DOHH2 (cell line): ENCODE measurements around the gene LRGUK.

ENCODE experiments used
- H3F3A ChIP-seq: fragments of 200-600 bp; sonication (generic), shearing (Covaris generic); 2 replicates; pipeline ENCODE4 v1.6.0; 2016; ENCODE audit warnings: antibody characterized with exemption, mild to moderate bottlenecking; ENCODE audit not compliant: control insufficient read depth, insufficient read depth
- H3K27ac ChIP-seq: fragments of 200-600 bp; sonication (generic); 2 replicates; pipeline ENCODE4 v1.5.1; 2014; ENCODE audit warnings: low read depth, mild to moderate bottlenecking, low read length, moderate library complexity
- H3K27me3 ChIP-seq: fragments of 200-600 bp; sonication (generic); 2 replicates; pipeline ENCODE4 v1.6.1; 2014; ENCODE audit warnings: mild to moderate bottlenecking, low read length, mixed read lengths; ENCODE audit not compliant: control insufficient read depth
- H3K36me3 ChIP-seq: fragments of 200-600 bp; sonication (generic); 2 replicates; pipeline ENCODE4 v1.6.1; 2014; ENCODE audit warnings: mild to moderate bottlenecking, low read length, moderate library complexity, mixed read lengths; ENCODE audit not compliant: control insufficient read depth
- H3K4me1 ChIP-seq: fragments of 200-600 bp; sonication (generic); 2 replicates; pipeline ENCODE4 v1.6.1; 2014; ENCODE audit warnings: mild to moderate bottlenecking, low read length, mixed read lengths; ENCODE audit not compliant: control insufficient read depth
- H3K4me2 ChIP-seq: fragments of 200-600 bp; sonication (generic); 2 replicates; pipeline ENCODE4 v1.6.0; 2014; ENCODE audit warnings: mild to moderate bottlenecking, low read length, moderate library complexity
- H3K4me3 ChIP-seq: fragments of 200-600 bp; sonication (generic); 2 replicates; pipeline ENCODE4 v1.5.1; 2014; ENCODE audit warnings: mild to moderate bottlenecking, low read length, mixed read lengths
- H3K79me2 ChIP-seq: fragments of 200-600 bp; sonication (generic); 2 replicates; pipeline ENCODE4 v1.6.1; 2014; ENCODE audit warnings: mild to moderate bottlenecking, low read length, mixed read lengths; ENCODE audit not compliant: control insufficient read depth
- H3K9me2 ChIP-seq: fragments of 200-600 bp; sonication (generic); replicated peaks from 2 replicates; pipeline ENCODE4 v1.6.1; 2014; ENCODE audit warnings: mild to moderate bottlenecking, low read length, mixed read lengths; ENCODE audit not compliant: control insufficient read depth
- H3K9me3 ChIP-seq: fragments of 200-600 bp; sonication (generic); 2 replicates; pipeline ENCODE4 v1.6.1; 2014; ENCODE audit warnings: antibody characterized with exemption, low read length, mixed read lengths; ENCODE audit not compliant: control insufficient read depth, insufficient read depth
- H4K20me1 ChIP-seq: fragments of 200-600 bp; sonication (generic); 2 replicates; pipeline ENCODE4 v1.6.0; 2014; ENCODE audit warnings: low read depth, mild to moderate bottlenecking, antibody characterized with exemption, low read length, moderate library complexity; ENCODE audit not compliant: control insufficient read depth, insufficient read depth
- EZH2phosphoT487 ChIP-seq: fragments of 200-600 bp; sonication (generic); IDR thresholded peaks from 2 replicates; pipeline ENCODE4 v1.6.1; 2017; ENCODE audit warnings: borderline replicate concordance, mild to moderate bottlenecking, antibody characterized with exemption, low read length, moderate library complexity, mixed read lengths
- TF ChIP-seq, protein P1 (sequence below): fragments of 200-600 bp; sonication (generic); IDR thresholded peaks from one replicate; pipeline ENCODE4 v1.5.1; 2014; ENCODE audit warnings: antibody characterized with exemption, mild to moderate bottlenecking, low read depth, low read length; ENCODE audit not compliant: poor library complexity, severe bottlenecking

LRGUK gene

DNA sequence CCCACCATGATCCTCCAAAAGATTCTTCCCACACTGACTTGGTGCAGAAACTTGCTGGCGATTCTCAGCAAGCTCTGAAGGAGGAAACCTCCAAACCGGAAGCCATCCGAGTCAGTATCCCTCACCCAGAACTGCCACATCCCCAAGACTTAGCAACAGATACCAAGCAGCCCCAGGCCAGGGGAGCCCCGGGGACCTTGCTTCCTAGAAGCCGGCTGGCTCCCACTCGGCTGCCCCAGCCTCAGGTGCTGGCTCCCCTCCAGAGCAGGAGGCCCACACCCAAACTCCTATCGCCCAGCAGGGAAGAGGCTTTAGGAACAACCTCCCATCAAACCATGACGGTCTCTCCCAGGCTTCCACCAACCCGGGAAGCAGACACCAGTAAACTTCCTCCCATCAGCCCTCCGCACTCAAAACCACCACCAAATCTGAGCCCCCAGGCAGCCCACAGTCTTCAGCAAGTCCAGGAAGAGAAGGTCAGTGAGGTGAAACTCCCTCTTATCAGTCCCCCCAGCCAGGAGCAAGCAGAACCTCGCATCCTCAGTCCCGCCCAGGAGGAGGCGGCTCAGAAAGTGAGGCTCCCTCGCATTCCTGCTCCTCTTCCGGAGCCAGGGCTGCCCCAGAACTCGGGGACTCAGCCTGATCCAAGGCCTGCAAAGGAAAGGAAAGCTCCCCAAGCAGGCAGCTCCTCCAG, 82.3 kb downstream of the LRGUK start:
- Histone ChIP-seq H3K9me2 (no peaks in the 10 kb centered on the region), H3K4me2 (no peak overlapping the region), H3K4me1 (no peaks in the 10 kb centered on the region), H3K27ac (no peak overlapping the region), H3K9me3 (no peaks in the 10 kb centered on the region), H3F3A (no peaks in the 10 kb centered on the region), H3K4me3 (no peak overlapping the region), H3K36me3 (no peaks in the 10 kb centered on the region), H3K79me2 (no peaks in the 10 kb centered on the region), H3K27me3 (0 out of 2 replicates have a peak, but pooled peaks cover 2% of the 10 kb centered on the region), H4K20me1 (no peaks in the 10 kb centered on the region)
- no peak for TF ChIP-seq EZH2phosphoT487
- TF ChIP-seq, protein P1, sequence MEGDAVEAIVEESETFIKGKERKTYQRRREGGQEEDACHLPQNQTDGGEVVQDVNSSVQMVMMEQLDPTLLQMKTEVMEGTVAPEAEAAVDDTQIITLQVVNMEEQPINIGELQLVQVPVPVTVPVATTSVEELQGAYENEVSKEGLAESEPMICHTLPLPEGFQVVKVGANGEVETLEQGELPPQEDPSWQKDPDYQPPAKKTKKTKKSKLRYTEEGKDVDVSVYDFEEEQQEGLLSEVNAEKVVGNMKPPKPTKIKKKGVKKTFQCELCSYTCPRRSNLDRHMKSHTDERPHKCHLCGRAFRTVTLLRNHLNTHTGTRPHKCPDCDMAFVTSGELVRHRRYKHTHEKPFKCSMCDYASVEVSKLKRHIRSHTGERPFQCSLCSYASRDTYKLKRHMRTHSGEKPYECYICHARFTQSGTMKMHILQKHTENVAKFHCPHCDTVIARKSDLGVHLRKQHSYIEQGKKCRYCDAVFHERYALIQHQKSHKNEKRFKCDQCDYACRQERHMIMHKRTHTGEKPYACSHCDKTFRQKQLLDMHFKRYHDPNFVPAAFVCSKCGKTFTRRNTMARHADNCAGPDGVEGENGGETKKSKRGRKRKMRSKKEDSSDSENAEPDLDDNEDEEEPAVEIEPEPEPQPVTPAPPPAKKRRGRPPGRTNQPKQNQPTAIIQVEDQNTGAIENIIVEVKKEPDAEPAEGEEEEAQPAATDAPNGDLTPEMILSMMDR: no peak

DNA sequence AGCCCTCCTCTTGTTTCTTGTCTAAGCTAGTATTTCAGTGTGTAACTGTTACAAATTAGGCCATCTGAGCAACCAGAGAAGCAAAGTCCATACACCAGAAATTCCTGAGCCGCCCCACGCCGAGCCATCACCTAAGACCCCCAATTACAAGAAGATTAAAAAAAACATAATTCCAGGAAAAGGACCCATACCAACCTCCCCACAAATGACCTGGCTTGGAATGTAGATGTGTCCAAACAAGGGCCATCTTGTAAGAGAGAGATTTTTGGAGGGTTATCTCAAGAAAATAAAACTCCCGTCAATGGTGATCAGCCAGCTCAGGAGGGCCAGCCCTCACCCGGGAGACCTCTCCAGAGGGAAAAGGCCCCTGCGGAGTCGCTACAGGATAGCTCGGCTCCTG, 83.1 kb downstream of the LRGUK start:
- Histone ChIP-seq H3F3A (no peaks in the 10 kb centered on the region), H3K4me1 (no peaks in the 10 kb centered on the region), H4K20me1 (no peaks in the 10 kb centered on the region), H3K4me3 (no peak overlapping the region), H3K9me2 (no peaks in the 10 kb centered on the region), H3K36me3 (no peaks in the 10 kb centered on the region), H3K27ac (no peak overlapping the region), H3K27me3 (0 out of 2 replicates have a peak, but pooled peaks cover 2% of the 10 kb centered on the region), H3K4me2 (no peak overlapping the region), H3K79me2 (no peaks in the 10 kb centered on the region), H3K9me3 (no peaks in the 10 kb centered on the region)
- TF ChIP-seq, protein P1: no peak
- TF ChIP-seq EZH2phosphoT487: no peak

DNA sequence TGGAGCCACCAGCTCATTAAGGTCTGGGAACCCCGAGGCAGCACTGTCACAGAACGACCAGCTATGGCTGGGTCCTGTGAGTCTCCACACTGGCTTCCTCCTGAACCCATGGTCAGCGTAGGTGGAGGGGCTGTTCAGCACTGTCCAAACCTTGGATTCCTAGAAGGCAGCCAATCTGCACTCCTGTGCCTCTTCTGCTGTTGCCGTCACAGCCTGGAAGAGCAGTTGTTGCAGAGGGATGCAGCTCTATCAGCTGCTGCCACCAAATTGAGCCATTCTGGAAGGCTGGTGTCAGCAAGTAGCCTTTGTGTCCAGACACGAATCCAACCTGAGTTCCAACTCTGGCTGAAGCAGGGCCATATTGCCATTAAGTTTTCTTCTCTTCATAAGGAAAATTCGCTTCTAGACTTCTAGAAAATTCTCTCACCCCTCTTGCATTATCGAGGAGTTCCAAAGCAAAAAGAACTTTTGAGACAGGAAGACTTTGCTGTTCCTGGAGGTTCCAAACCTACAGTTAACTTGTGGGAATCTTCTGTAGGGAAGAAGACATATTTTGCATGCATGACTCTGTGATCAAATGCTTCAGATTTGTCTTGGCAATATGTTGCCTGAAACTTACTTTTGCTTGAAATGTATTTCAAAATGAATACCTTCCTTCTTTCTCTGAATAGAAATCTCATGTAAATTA, 84.0 kb downstream of the LRGUK start:
- Histone ChIP-seq H3K9me2 (no peaks in the 10 kb centered on the region), H3K9me3 (no peaks in the 10 kb centered on the region), H3F3A (no peaks in the 10 kb centered on the region), H3K79me2 (no peaks in the 10 kb centered on the region), H3K4me2 (no peak overlapping the region), H3K4me1 (no peaks in the 10 kb centered on the region), H3K4me3 (no peak overlapping the region), H3K27me3 (0 out of 2 replicates have a peak, but pooled peaks cover 2% of the 10 kb centered on the region), H4K20me1 (no peaks in the 10 kb centered on the region), H3K36me3 (no peaks in the 10 kb centered on the region), H3K27ac (no peak overlapping the region)
- TF ChIP-seq, protein P1: no peak
- no peak for TF ChIP-seq EZH2phosphoT487
